T-helper 1 cell (primary cell): Measurements from ENCODE around the gene ELSPBP1.
"Not testable (repeated sequence)": the region's sequence is repeated elsewhere in the genome, so short reads cannot be mapped to it uniquely, and the experiment has no call there.

ENCODE experiments used
- DNase-seq, 5 donors: peaks; one replicate each; pipeline ENCODE4 v3.0.0-alpha.2; 2012 to 2020
- total RNA-seq, 4 donors: gene quantifications; one replicate each; lab custom pipeline; 2026; lab: John Stamatoyannopoulos, UW

ELSPBP1 gene
- total RNA-seq: 0 reads per million in 4 donors

- no peak for DNase-seq
Measured at GRCh38 chr19:47994209-47994802, at the start of gene ELSPBP1. Gene ELSPBP1, plus strand, starts transcription at chr19:47994632. Its CDS starts 14,036 bp downstream, at chr19:48008668.

GRCh38 chr19:47949852-47950521, 44.4 kb upstream of the ELSPBP1 start:
- DNase-seq: not testable (repeated sequence)

- not testable (repeated sequence) for DNase-seq
Measured at GRCh38 chr19:47952132-47952531, 42.3 kb upstream of the ELSPBP1 start.

- peak in 1 of 5 donors; percentile 17 for DNase-seq
Measured at GRCh38 chr19:47955936-47956335, 38.5 kb upstream of the ELSPBP1 start.

- DNase-seq: no peak
Measured at GRCh38 chr19:47973529-47973928, 20.9 kb upstream of the ELSPBP1 start.

- no peak for DNase-seq
Measured at GRCh38 chr19:47991191-47991808, 3.1 kb upstream of the ELSPBP1 start.

GRCh38 chr19:47992070-47992469, 2.4 kb upstream of the ELSPBP1 start, which contains the start of gene BSPH1:
Gene BSPH1, minus strand, starts transcription at chr19:47992170. Its CDS starts 89 bp downstream, at chr19:47992081.
- DNase-seq: no peak

- DNase-seq: no peak
Measured at GRCh38 chr19:47996230-47996727, 1.8 kb downstream of the ELSPBP1 start.

GRCh38 chr19:47998800-47999199, 4.4 kb downstream of the ELSPBP1 start:
- no peak for DNase-seq

- DNase-seq: no peak
Measured at GRCh38 chr19:48000846-48001245, 6.4 kb downstream of the ELSPBP1 start.

- DNase-seq: no peak
Measured at GRCh38 chr19:48004236-48004635, 9.8 kb downstream of the ELSPBP1 start.

GRCh38 chr19:48006762-48007161, 12.3 kb downstream of the ELSPBP1 start:
- no peak for DNase-seq

- DNase-seq: no peak
Measured at GRCh38 chr19:48010932-48011758, 16.7 kb downstream of the ELSPBP1 start.

GRCh38 chr19:48020686-48021085, 26.3 kb downstream of the ELSPBP1 start:
- DNase-seq: no peak

GRCh38 chr19:48023011-48023410, 28.6 kb downstream of the ELSPBP1 start:
- no peak for DNase-seq

GRCh38 chr19:48023518-48023917, 29.1 kb downstream of the ELSPBP1 start:
- no peak for DNase-seq

- DNase-seq: no peak
Measured at GRCh38 chr19:48025480-48025879, 31.0 kb downstream of the ELSPBP1 start.

- DNase-seq: no peak
Measured at GRCh38 chr19:48029431-48029830, 35.0 kb downstream of the ELSPBP1 start.

GRCh38 chr19:48030073-48030472, 35.6 kb downstream of the ELSPBP1 start:
- no peak for DNase-seq

- DNase-seq: no peak
Measured at GRCh38 chr19:48033604-48034003, 39.2 kb downstream of the ELSPBP1 start.

GRCh38 chr19:48036765-48037164, 42.3 kb downstream of the ELSPBP1 start:
- no peak for DNase-seq

GRCh38 chr19:48041877-48042580, 47.6 kb downstream of the ELSPBP1 start:
- DNase-seq: no peak
